Heart right ventricle (tissue), 16 donors: ENCODE data around the gene ASAP2. TPM values are rescaled to one million over a fixed set of nuclear protein-coding genes. Genes with fewer than 3 reads are reported as not detected.
A peak's percentile ranks its signal among the peaks of the same experiment; 100 is the strongest.

Source experiments
- ATAC-seq, 8 donors: fragments of 200-7000 bp; cut with Tn5 transposase; one replicate each; pipeline ENCODE4 v1.9.1; 2020; ENCODE audit warnings: mild to moderate bottlenecking in 8 of 8, moderate library complexity in 8 of 8, moderate number of reproducible peaks in 1 of 8
- DNase-seq, 2 donors: peaks; one replicate each; pipeline ENCODE4 v3.0.0-alpha.2; 2020
- H3K27ac ChIP-seq, 10 donors: fragments of 200-600 bp; sonication (generic) in 2 of 10; one replicate each; pipeline versions ENCODE4 v1.5.0 to v1.8.0; 2020 to 2022; ENCODE audit warnings: mild to moderate bottlenecking in 3 of 10
- H3K27me3 ChIP-seq, 7 donors: fragments of 200-600 bp; one replicate each; pipeline ENCODE4 v1.8.0; 2021 to 2022; ENCODE audit warnings: mild to moderate bottlenecking in 2 of 7
- H3K36me3 ChIP-seq, 9 donors: fragments of 200-600 bp; sonication (generic) in 1 of 9; one replicate each; pipeline versions ENCODE4 v1.5.0 to v1.8.0; 2020 to 2022; ENCODE audit warnings: mild to moderate bottlenecking in 2 of 9
- H3K4me1 ChIP-seq, 9 donors: fragments of 200-600 bp; sonication (generic) in 1 of 9; one replicate each; pipeline versions ENCODE4 v1.5.0 to v1.8.0; 2020 to 2022; ENCODE audit warnings: mild to moderate bottlenecking in 4 of 9
- H3K4me3 ChIP-seq, 10 donors: fragments of 200-600 bp; sonication (generic) in 2 of 10; one replicate each; pipeline versions ENCODE4 v1.5.0 to v1.8.0; 2020 to 2022; ENCODE audit warnings: mild to moderate bottlenecking in 7 of 10, moderate library complexity in 2 of 10
- H3K9me3 ChIP-seq, 11 donors: fragments of 200-600 bp in 10 of 11; sonication (generic) in 2 of 11; one replicate each; pipeline versions ENCODE4 v1.5.0 to v1.8.0; 2013 to 2022; ENCODE audit warnings: mild to moderate bottlenecking in 2 of 11, control low read depth in 1 of 11, moderate library complexity in 1 of 11
- CTCF ChIP-seq, 9 donors: fragments of 200-600 bp; sonication (generic) in 2 of 9; IDR thresholded peaks; one replicate each; pipeline versions ENCODE4 v1.5.0 to v1.8.0; 2021 to 2022; ENCODE audit warnings: antibody characterized with exemption in 9 of 9, mild to moderate bottlenecking in 5 of 9, moderate library complexity in 1 of 9
- WGBS, 2 donors: extraction: QIAGEN DNeasy Blood & Tissue Kit; methylation state at CpG; one replicate each; pipeline ENCODE4 v1.1.7; 2013; ENCODE audit warnings: inconsistent platforms in 1 of 2; 5-methylcytosine and 5-hydroxymethylcytosine counted together
- intact Hi-C, 10 donors: fragments of 100-400 bp; cut with DNase I; formaldehyde crosslinking; loops; one replicate each; pipeline versions ENCODE4 v1.11.1 to v1.14.2; 2022
- polyA plus RNA-seq, 2 donors: library from polyadenylated mRNA; stranded (reverse); fragments of 200-250 nt; gene quantifications; one replicate each; pipeline ENCODE4 v1.2.3, GENCODE V29; 2013
- total RNA-seq, 10 donors: library from RNA; stranded (reverse); fragmentation: NEBNext Ultra II Directional in 3 of 10; extraction: Animal tissue kit (Norgen Biotek cat#: 25700) in 3 of 10; gene quantifications; one replicate each; pipeline versions ENCODE4 v1.2.1 to v1.2.4, GENCODE V29; 2021 to 2023
- donor health status: Arrhythmogenic right ventricular cardiomyopathy.
- donor health status: ischemic (EF 13 %, LVEDD 7.1; RV severe dilation, severe dysfunction).
- donor health status: healthy with polysubstance abuse.
- donor health status: DM: no; HTN: yes; CAD: no.
- donor health status: DM: no; HTN: no; CAD: no.
- donor health status: ischemic (EF 25% LVEDD 6.9; RV normal size, moderate dysfunction).
- donor health status: ischemic (EF 25% LVEDD 5.7; RV mildly dilated, moderate dysfunction).
- donor health status: healthy.
- donor health status: DM: yes; HTN: yes; CAD: no.
- donor health status: Ischemic cardiomyopathy.
- donor health status: ischemic (EF 35%, LVEDD 5.7; RV mildly dilated, moderate dysfunction).
- donor health status: nonischemic (EF 11% LVEDD 7.7; RV severe dilation, severe dysfunction).
- donor health status: DM: yes; HTN: yes; CAD: no.
- donor health status: PGD.
- donor health status: ischemic (EF 29% LVEDD 5.4; RV normal size, mild dysfunction).
- donor health status: nonischemic (EF 23%, LVEDD 6.1; RV moderate dilation, normal function).

The ASAP2 gene
- total and polyA plus RNA-seq, 12 donors, result 5.4 to 17.3 (median 11.8) TPM

- DNase-seq, result peak in 1 of 2 donors; percentile 28
- no peak for TF ChIP-seq CTCF (IDR thresholded peaks at IDR 0.05)
- intact Hi-C loops, result no loop called here
Observed at GRCh38 chr2:9380702-9381628, 174.4 kb downstream of the ASAP2 start.

GRCh38 chr2:9382604-9383235 lies 176.1 kb downstream of the ASAP2 start:
- H3K4me1 ChIP-seq, result peaks cover 0 to 48% (median 30%) of the 10 kb centered on the region in 9 donors
- H3K9me3 ChIP-seq, result no peaks in the 10 kb centered on the region
- H3K27ac ChIP-seq, result no peak overlapping the region
- no peak for DNase-seq
- no peak overlapping the region for H3K4me3 ChIP-seq
- TF ChIP-seq CTCF (IDR thresholded peaks at IDR 0.05), result no peak
- no peaks in the 10 kb centered on the region for H3K27me3 ChIP-seq
- WGBS, 2 donors, result 95 to 96% methylated on average over 6 of the region's 6 CpGs
- intact Hi-C loops, result no loop called here
- peaks cover 0 to 97% (median 0%) of the 10 kb centered on the region in 9 donors for H3K36me3 ChIP-seq
- no peak for ATAC-seq

More at GRCh38 chr2:9380702-9381628, 174.4 kb downstream of the ASAP2 start:
- ATAC-seq, result peak in 5 of 8 donors; percentile 15 to 71 (median 51)
- peak overlapping the region in 8 of 10 donors; percentile 1 to 71 (median 45) for H3K27ac ChIP-seq
- no peaks in the 10 kb centered on the region for H3K9me3 ChIP-seq
- H3K4me3 ChIP-seq, result no peak overlapping the region
- 77 to 82% methylated on average over 18 of the region's 18 CpGs for WGBS, 2 donors
- H3K27me3 ChIP-seq, result no peaks in the 10 kb centered on the region
- peaks cover 0 to 52% (median 36%) of the 10 kb centered on the region in 9 donors for H3K4me1 ChIP-seq
- peaks cover 0 to 99% (median 0%) of the 10 kb centered on the region in 9 donors for H3K36me3 ChIP-seq

- Histone ChIP-seq H3K9me3 (no peaks in the 10 kb centered on the region), H3K4me1 (peaks cover 0 to 32% (median 19%) of the 10 kb centered on the region in 9 donors), H3K36me3 (peaks cover 0 to 100% (median 3%) of the 10 kb centered on the region in 9 donors), H3K27ac (no peak overlapping the region), H3K4me3 (no peak overlapping the region), H3K27me3 (no peaks in the 10 kb centered on the region)
- 88 to 92% methylated on average over 4 of the region's 4 CpGs for WGBS, 2 donors
- ATAC-seq (no peak), DNase-seq (no peak)
- intact Hi-C loops, result no loop called here
- TF ChIP-seq CTCF (IDR thresholded peaks at IDR 0.05), result no peak
Observed at GRCh38 chr2:9384521-9384920, 177.9 kb downstream of the ASAP2 start.

GRCh38 chr2:9385841-9386240 lies 179.2 kb downstream of the ASAP2 start:
- no peaks in the 10 kb centered on the region for H3K27me3 ChIP-seq
- peaks cover 0 to 25% (median 18%) of the 10 kb centered on the region in 9 donors for H3K4me1 ChIP-seq
- ATAC-seq, result peak in 1 of 8 donors; percentile 40
- 72 to 78% methylated on average over 6 of the region's 6 CpGs for WGBS, 2 donors
- no peak overlapping the region for H3K4me3 ChIP-seq
- peak overlapping the region in 1 of 10 donors; percentile 13 for H3K27ac ChIP-seq
- H3K9me3 ChIP-seq, result no peaks in the 10 kb centered on the region
- TF ChIP-seq CTCF (IDR thresholded peaks at IDR 0.05), result no peak
- peaks cover 0 to 100% (median 3%) of the 10 kb centered on the region in 9 donors for H3K36me3 ChIP-seq
- intact Hi-C loops, result no loop called here
- DNase-seq, result no peak
